Calu3 (cell line): ENCODE measurements around the gene CDH4. TPM values are rescaled to one million over a fixed set of nuclear protein-coding genes. Genes with fewer than 3 reads are reported as not detected.

ENCODE experiments used
- BruUV-seq: library from RNA; stranded (reverse); fragments of 400-500 nt; replicated peaks from 2 replicates; lab custom pipeline; 2021; lab: Mats Ljungman, UMichigan
- CTCF ChIA-PET: fragments of 300-600 bp; sonication (Branson Sonifier 250); formaldehyde crosslinking; loops from one replicate; lab custom pipeline; 2022; ENCODE audit warnings: antibody characterized with exemption; lab: Charles Lee
- DNase-seq: peaks from one replicate; pipeline ENCODE4 v3.0.0; 2022
- H3K27ac Mint-ChIP-seq: one replicate; pipeline ENCODE4 v1.8.0; 2022; ENCODE audit warnings: mixed read lengths; ENCODE audit not compliant: unreplicated experiment
- H3K27me3 Mint-ChIP-seq: one replicate; pipeline ENCODE4 v1.8.0; 2022; ENCODE audit warnings: mixed read lengths; ENCODE audit not compliant: unreplicated experiment
- H3K36me3 Mint-ChIP-seq: one replicate; pipeline ENCODE4 v1.8.0; 2022; ENCODE audit warnings: mild to moderate bottlenecking, moderate library complexity, mixed read lengths; ENCODE audit not compliant: insufficient read depth, unreplicated experiment
- H3K4me1 Mint-ChIP-seq: one replicate; pipeline ENCODE4 v1.8.0; 2022; ENCODE audit warnings: mild to moderate bottlenecking, low read depth, mixed read lengths; ENCODE audit not compliant: unreplicated experiment
- H3K4me3 Mint-ChIP-seq: one replicate; pipeline ENCODE4 v1.8.0; 2022; ENCODE audit warnings: mild to moderate bottlenecking, low read depth, moderate library complexity, mixed read lengths; ENCODE audit not compliant: unreplicated experiment
- H3K9me3 Mint-ChIP-seq: one replicate; pipeline ENCODE4 v1.8.0; 2022; ENCODE audit warnings: low read depth, mixed read lengths; ENCODE audit not compliant: unreplicated experiment
- intact Hi-C: fragments of 100-400 bp; cut with micrococcal nuclease; formaldehyde crosslinking; loops from one replicate; pipeline ENCODE4 v1.10.0; 2022; ENCODE audit not compliant: unreplicated experiment
- total RNA-seq: library from RNA; stranded (reverse); gene quantifications from 2 replicates; pipeline ENCODE4 v1.2.3, GENCODE V29; 2022
- TF ChIP-seq, protein P1 (sequence below): fragments of 200-600 bp; IDR thresholded peaks from one replicate; pipeline ENCODE4 v1.8.0; 2022; ENCODE audit warnings: antibody characterized with exemption; ENCODE audit not compliant: unreplicated experiment

Gene CDH4
- total RNA-seq, 1 experiment from 2014 or later = not detected

DNA sequence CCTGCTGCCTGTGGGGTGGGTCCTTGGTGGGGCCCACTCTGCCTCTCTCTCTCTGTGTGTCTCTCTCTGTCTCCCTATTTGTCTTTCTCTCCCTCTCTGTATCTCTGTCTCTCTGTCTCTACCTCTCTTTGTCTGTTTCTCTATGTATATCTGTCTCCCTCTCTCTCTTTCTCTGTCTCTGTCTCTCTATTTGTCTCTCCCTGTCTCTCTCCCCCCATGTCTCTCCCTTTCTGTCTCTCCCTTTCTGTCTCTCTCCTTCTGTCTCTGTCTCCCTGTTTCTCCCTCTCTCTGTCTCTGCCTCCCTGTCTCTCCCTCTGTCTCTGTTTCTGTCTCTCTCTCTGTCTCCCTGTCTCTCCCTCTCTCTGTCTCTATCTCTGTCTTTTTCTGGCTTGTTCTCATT is 353.2 kb downstream of the CDH4 start:
- intact Hi-C loops = no loop called here
- H3K36me3 Mint-ChIP-seq = no peaks in the 10 kb centered on the region
- H3K27me3 Mint-ChIP-seq = peaks cover 10% of the 10 kb centered on the region
- no peaks in the 10 kb centered on the region for H3K4me1 Mint-ChIP-seq
- TF ChIP-seq, protein P1, sequence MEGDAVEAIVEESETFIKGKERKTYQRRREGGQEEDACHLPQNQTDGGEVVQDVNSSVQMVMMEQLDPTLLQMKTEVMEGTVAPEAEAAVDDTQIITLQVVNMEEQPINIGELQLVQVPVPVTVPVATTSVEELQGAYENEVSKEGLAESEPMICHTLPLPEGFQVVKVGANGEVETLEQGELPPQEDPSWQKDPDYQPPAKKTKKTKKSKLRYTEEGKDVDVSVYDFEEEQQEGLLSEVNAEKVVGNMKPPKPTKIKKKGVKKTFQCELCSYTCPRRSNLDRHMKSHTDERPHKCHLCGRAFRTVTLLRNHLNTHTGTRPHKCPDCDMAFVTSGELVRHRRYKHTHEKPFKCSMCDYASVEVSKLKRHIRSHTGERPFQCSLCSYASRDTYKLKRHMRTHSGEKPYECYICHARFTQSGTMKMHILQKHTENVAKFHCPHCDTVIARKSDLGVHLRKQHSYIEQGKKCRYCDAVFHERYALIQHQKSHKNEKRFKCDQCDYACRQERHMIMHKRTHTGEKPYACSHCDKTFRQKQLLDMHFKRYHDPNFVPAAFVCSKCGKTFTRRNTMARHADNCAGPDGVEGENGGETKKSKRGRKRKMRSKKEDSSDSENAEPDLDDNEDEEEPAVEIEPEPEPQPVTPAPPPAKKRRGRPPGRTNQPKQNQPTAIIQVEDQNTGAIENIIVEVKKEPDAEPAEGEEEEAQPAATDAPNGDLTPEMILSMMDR = no peak
- peaks cover 7% of the 10 kb centered on the region for H3K9me3 Mint-ChIP-seq
- BruUV-seq = no TSS peak
- no peak for DNase-seq
- CTCF ChIA-PET = interaction anchor here (0.7 kb wide), 1 partner anchor 10 kb away, joined by 3 read pairs; no protein-coding TSS in a partner anchor
- H3K4me3 Mint-ChIP-seq = no peak overlapping the region
- H3K27ac Mint-ChIP-seq = no peak overlapping the region

DNA sequence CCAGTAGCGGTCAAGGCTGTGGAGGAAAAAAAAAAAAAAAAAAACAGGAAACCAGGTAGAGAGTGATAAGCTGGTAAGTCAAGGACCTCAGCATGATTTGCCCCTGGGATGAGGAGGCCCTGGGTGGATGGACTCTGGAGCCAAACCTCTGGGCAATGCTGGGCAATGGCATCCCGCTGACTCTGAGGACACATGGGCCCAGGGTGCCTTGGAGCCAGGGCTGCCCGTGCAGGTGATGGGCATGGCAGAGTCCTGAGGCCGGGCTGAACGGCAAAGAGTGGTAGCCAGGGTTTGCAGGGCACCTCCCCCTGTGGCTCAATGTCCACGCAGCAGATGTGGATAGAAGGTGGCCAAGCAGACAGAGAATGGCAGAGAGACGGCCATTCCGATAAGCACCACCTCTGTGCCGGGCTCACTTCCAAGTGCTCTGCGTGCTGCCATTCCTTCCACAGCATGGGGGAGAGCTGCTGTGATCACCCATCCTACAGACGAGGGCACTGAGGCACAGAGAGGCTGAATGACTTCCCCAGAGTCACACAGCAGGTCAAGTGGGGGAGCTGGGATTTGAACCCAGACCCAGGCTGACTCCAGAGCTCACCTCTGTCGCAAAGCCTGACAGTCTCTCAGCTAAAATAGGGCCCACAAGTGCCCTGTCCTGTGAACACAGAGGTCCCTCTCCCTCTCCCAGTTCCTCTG is 353.9 kb downstream of the CDH4 start:
- peaks cover 7% of the 10 kb centered on the region for H3K9me3 Mint-ChIP-seq
- intact Hi-C loops = no loop called here
- TF ChIP-seq, protein P1 = no peak
- CTCF ChIA-PET = interaction anchor here (0.6 to 0.7 kb wide), 2 partner anchors 9 to 17 kb away, joined by 3 to 5 read pairs; no protein-coding TSS in a partner anchor
- peaks cover 10% of the 10 kb centered on the region for H3K27me3 Mint-ChIP-seq
- DNase-seq = no peak
- BruUV-seq = no TSS peak
- no peaks in the 10 kb centered on the region for H3K36me3 Mint-ChIP-seq
- no peak overlapping the region for H3K27ac Mint-ChIP-seq
- no peaks in the 10 kb centered on the region for H3K4me1 Mint-ChIP-seq
- H3K4me3 Mint-ChIP-seq = no peak overlapping the region

DNA sequence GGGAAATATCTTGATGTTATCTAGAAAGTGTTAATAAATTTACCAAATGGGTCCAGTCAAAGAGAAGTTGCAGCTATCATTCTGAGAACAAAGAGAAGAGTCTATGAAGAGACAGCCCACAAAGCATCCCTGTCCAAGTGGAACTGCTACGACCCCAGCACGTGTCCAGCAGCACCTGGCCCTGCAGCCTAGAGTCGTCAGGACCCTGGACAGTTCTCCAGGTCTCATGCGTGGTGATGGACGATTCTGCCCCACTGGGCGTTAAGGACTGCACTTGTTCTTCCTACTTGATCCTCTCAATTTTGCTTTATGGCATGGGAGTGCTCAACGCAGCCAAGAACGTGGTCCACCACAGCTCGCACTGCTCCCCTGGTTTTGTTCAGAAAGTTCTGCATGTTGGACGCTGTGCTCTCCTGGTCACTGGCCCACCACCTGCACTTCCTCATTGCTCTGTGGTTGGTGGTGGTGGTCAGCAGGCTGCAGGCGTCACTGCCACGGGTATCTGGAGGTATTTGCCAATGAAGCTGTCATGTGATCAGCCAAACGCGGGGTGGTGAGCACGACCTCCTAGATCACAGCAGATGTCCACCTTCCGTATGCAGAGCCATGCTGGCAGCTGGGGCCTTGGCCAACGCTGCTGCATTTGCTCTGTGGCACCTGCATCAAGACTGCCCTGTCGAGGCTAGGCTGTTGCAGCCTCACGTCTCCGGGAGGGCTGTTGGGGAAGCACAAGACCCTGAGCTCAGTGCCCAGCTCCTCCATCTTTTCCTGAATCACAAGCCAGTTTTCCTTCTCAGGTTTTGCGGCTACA is 356.4 kb downstream of the CDH4 start:
- peak; percentile 15 for DNase-seq
- peaks cover 10% of the 10 kb centered on the region for H3K9me3 Mint-ChIP-seq
- CTCF ChIA-PET = no interaction called here
- no peak overlapping the region for H3K27ac Mint-ChIP-seq
- H3K4me3 Mint-ChIP-seq = no peak overlapping the region
- H3K4me1 Mint-ChIP-seq = no peaks in the 10 kb centered on the region
- H3K36me3 Mint-ChIP-seq = no peaks in the 10 kb centered on the region
- TF ChIP-seq, protein P1 = no peak
- BruUV-seq = no TSS peak
- intact Hi-C loops = no loop called here
- H3K27me3 Mint-ChIP-seq = peaks cover 23% of the 10 kb centered on the region

DNA sequence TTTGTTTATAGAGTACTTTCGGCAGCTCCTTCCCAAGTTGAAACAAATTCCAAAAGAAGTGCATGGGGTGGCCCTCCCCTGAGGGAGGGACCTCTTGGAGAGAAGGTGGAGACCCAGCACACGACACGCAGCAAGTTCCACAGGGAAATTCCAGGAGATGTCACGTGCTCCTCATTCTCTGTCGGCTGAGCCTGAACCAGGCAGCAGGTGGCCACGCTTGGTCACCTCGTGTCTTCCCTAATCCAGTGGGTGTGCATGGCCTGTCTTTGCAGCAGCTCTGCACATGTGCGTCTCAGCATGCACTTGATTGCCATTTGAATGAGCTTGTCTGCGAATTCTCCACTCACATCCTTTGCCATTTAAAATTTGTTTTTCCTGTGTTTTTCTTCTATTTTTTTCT is 357.4 kb downstream of the CDH4 start:
- CTCF ChIA-PET = interaction anchor here (0.6 kb wide), 1 partner anchor 314 kb away, joined by 6 read pairs; no protein-coding TSS in a partner anchor
- no TSS peak for BruUV-seq
- intact Hi-C loops = no loop called here
- H3K27ac Mint-ChIP-seq = no peak overlapping the region
- no peaks in the 10 kb centered on the region for H3K4me1 Mint-ChIP-seq
- TF ChIP-seq, protein P1 = no peak
- H3K4me3 Mint-ChIP-seq = no peak overlapping the region
- no peaks in the 10 kb centered on the region for H3K36me3 Mint-ChIP-seq
- no peak for DNase-seq
- peaks cover 10% of the 10 kb centered on the region for H3K9me3 Mint-ChIP-seq
- peaks cover 33% of the 10 kb centered on the region for H3K27me3 Mint-ChIP-seq
